Skeletal muscle satellite cell (primary cell): Measurements from ENCODE around the gene MTR.
"Not testable (repeated sequence)": the region's sequence is repeated elsewhere in the genome, so short reads cannot be mapped to it uniquely, and the experiment has no call there.

Experiments used
- H3K27me3 ChIP-seq: 2 replicates; pipeline ENCODE4 v1.7.0; 2013; ENCODE audit warnings: low read length; ENCODE audit not compliant: control insufficient read depth, insufficient read depth
- H3K36me3 ChIP-seq: 2 replicates; pipeline ENCODE4 v1.7.0; 2013; ENCODE audit warnings: mild to moderate bottlenecking, control low read depth, low read length; ENCODE audit not compliant: insufficient read depth
- H3K4me1 ChIP-seq: 2 replicates; pipeline ENCODE4 v1.7.0; 2013; ENCODE audit warnings: low read length; ENCODE audit not compliant: control insufficient read depth, insufficient read depth
- H3K4me2 ChIP-seq: 2 replicates; pipeline ENCODE4 v1.7.0; 2013; ENCODE audit warnings: mild to moderate bottlenecking, low read length
- H3K4me3 ChIP-seq: 2 replicates; pipeline ENCODE4 v1.7.0; 2013; ENCODE audit warnings: low read length
- H3K9ac ChIP-seq: 2 replicates; pipeline ENCODE4 v1.7.0; 2013; ENCODE audit warnings: mild to moderate bottlenecking, low read depth, low read length, moderate library complexity
- H3K9me3 ChIP-seq: replicated peaks from 2 replicates; pipeline ENCODE4 v1.7.0; 2013; ENCODE audit warnings: mild to moderate bottlenecking, control low read depth, low read length

Gene MTR

GRCh38 chr1:236854605-236854983, 59.5 kb downstream of the MTR start:
- Histone ChIP-seq H3K4me2 (peak overlapping the region; percentile 46), H3K27me3 (no peaks in the 10 kb centered on the region), H3K4me1 (peaks cover 7% of the 10 kb centered on the region), H3K9ac (no peak overlapping the region), H3K4me3 (no peak overlapping the region), H3K9me3 (no peaks in the 10 kb centered on the region), H3K36me3 (peaks cover 36% of the 10 kb centered on the region)

GRCh38 chr1:236856649-236857048, 61.6 kb downstream of the MTR start:
- H3K4me3 ChIP-seq, H3K27me3 ChIP-seq, H3K9ac ChIP-seq, H3K9me3 ChIP-seq, H3K4me1 ChIP-seq, H3K4me2 ChIP-seq: not testable (repeated sequence)
- H3K36me3 ChIP-seq: peaks cover 32% of the 10 kb centered on the region

GRCh38 chr1:236858165-236858564, 63.1 kb downstream of the MTR start:
- Histone ChIP-seq H3K9me3 (no peaks in the 10 kb centered on the region), H3K36me3 (peaks cover 46% of the 10 kb centered on the region), H3K4me3 (no peak overlapping the region), H3K9ac (no peak overlapping the region), H3K4me1 (peaks cover 20% of the 10 kb centered on the region), H3K4me2 (no peak overlapping the region), H3K27me3 (no peaks in the 10 kb centered on the region)

- H3K36me3 ChIP-seq: peaks cover 52% of the 10 kb centered on the region
- no peaks in the 10 kb centered on the region for H3K9me3 ChIP-seq
- no peak overlapping the region for H3K4me2 ChIP-seq
- no peaks in the 10 kb centered on the region for H3K27me3 ChIP-seq
- no peak overlapping the region for H3K9ac ChIP-seq
- peaks cover 13% of the 10 kb centered on the region for H3K4me1 ChIP-seq
- no peak overlapping the region for H3K4me3 ChIP-seq
These were observed 65.0 kb downstream of the MTR start for GRCh38 chr1:236860101-236860500.

- Histone ChIP-seq H3K36me3 (peaks cover 50% of the 10 kb centered on the region), H3K4me3 (no peak overlapping the region), H3K27me3 (no peaks in the 10 kb centered on the region), H3K9ac (no peak overlapping the region), H3K4me2 (no peak overlapping the region), H3K9me3 (no peaks in the 10 kb centered on the region), H3K4me1 (peaks cover 13% of the 10 kb centered on the region)
These were observed 65.6 kb downstream of the MTR start for GRCh38 chr1:236860674-236861073.

- Histone ChIP-seq H3K36me3 (peaks cover 49% of the 10 kb centered on the region), H3K27me3 (no peaks in the 10 kb centered on the region), H3K4me3 (no peak overlapping the region), H3K4me2 (no peak overlapping the region), H3K9ac (no peak overlapping the region), H3K9me3 (no peaks in the 10 kb centered on the region), H3K4me1 (peaks cover 13% of the 10 kb centered on the region)
These were observed 66.6 kb downstream of the MTR start for GRCh38 chr1:236861560-236862218.

GRCh38 chr1:236862219-236862591, 67.1 kb downstream of the MTR start:
- H3K9ac ChIP-seq: no peak overlapping the region
- H3K4me1 ChIP-seq: peaks cover 13% of the 10 kb centered on the region
- no peaks in the 10 kb centered on the region for H3K27me3 ChIP-seq
- H3K4me2 ChIP-seq: no peak overlapping the region
- no peak overlapping the region for H3K4me3 ChIP-seq
- no peaks in the 10 kb centered on the region for H3K9me3 ChIP-seq
- peaks cover 46% of the 10 kb centered on the region for H3K36me3 ChIP-seq

- Histone ChIP-seq H3K4me2 (no peak overlapping the region), H3K36me3 (peaks cover 44% of the 10 kb centered on the region), H3K9ac (no peak overlapping the region), H3K27me3 (no peaks in the 10 kb centered on the region), H3K4me1 (peaks cover 13% of the 10 kb centered on the region), H3K9me3 (no peaks in the 10 kb centered on the region), H3K4me3 (no peak overlapping the region)
These were observed 67.6 kb downstream of the MTR start for GRCh38 chr1:236862615-236863211.

- H3K27me3 ChIP-seq: no peaks in the 10 kb centered on the region
- no peaks in the 10 kb centered on the region for H3K9me3 ChIP-seq
- H3K4me3 ChIP-seq: no peak overlapping the region
- H3K9ac ChIP-seq: no peak overlapping the region
- peaks cover 47% of the 10 kb centered on the region for H3K36me3 ChIP-seq
- H3K4me1 ChIP-seq: peaks cover 13% of the 10 kb centered on the region
- no peak overlapping the region for H3K4me2 ChIP-seq
These were observed 69.1 kb downstream of the MTR start for GRCh38 chr1:236864211-236864610.

- Histone ChIP-seq H3K9ac (no peak overlapping the region), H3K9me3 (no peaks in the 10 kb centered on the region), H3K4me3 (no peak overlapping the region), H3K36me3 (peaks cover 47% of the 10 kb centered on the region), H3K27me3 (no peaks in the 10 kb centered on the region), H3K4me1 (peaks cover 13% of the 10 kb centered on the region), H3K4me2 (no peak overlapping the region)
These were observed 70.1 kb downstream of the MTR start for GRCh38 chr1:236864996-236865817.

- H3K4me1 ChIP-seq: peaks cover 13% of the 10 kb centered on the region
- H3K4me3 ChIP-seq: no peak overlapping the region
- no peaks in the 10 kb centered on the region for H3K27me3 ChIP-seq
- H3K4me2 ChIP-seq: no peak overlapping the region
- H3K36me3 ChIP-seq: peaks cover 47% of the 10 kb centered on the region
- no peaks in the 10 kb centered on the region for H3K9me3 ChIP-seq
- no peak overlapping the region for H3K9ac ChIP-seq
These were observed 70.7 kb downstream of the MTR start for GRCh38 chr1:236865818-236866155.
